Choroid plexus epithelial cell (primary cell): ENCODE results near the gene MLXIP.
"Not testable (repeated sequence)": the region's sequence is repeated elsewhere in the genome, so short reads cannot be mapped to it uniquely, and the experiment has no call there.

Experiments
- DNase-seq: peaks from one replicate; pipeline ENCODE4 v3.0.0-alpha.2; 2010; ENCODE audit warnings: low read depth
- H3K4me3 ChIP-seq: 2 replicates; pipeline ENCODE4 v1.5.1; 2011; ENCODE audit warnings: low read depth, mild to moderate bottlenecking, control low read depth, low read length, moderate library complexity
- CTCF ChIP-seq: conservative IDR thresholded peaks from 2 replicates; pipeline ENCODE4 v1.5.1; 2011; ENCODE audit warnings: low read depth, mild to moderate bottlenecking, control low read depth, inconsistent platforms, low read length, moderate library complexity

MLXIP gene

GRCh38 chr12:122106843-122107242, 28.3 kb downstream of the MLXIP start:
- no peak for DNase-seq
- no peak overlapping the region for H3K4me3 ChIP-seq
- no peak for TF ChIP-seq CTCF

- DNase-seq: peak; percentile 69
- H3K4me3 ChIP-seq: no peak overlapping the region
- TF ChIP-seq CTCF: no peak
These were observed 28.7 kb downstream of the MLXIP start for GRCh38 chr12:122107261-122107660.

- no peak for TF ChIP-seq CTCF
- DNase-seq: no peak
- no peak overlapping the region for H3K4me3 ChIP-seq
These were observed 32.6 kb downstream of the MLXIP start for GRCh38 chr12:122111089-122111641.

- H3K4me3 ChIP-seq: no peak overlapping the region
- peak; percentile 16 for TF ChIP-seq CTCF
- DNase-seq: no peak
These were observed 38.4 kb downstream of the MLXIP start for GRCh38 chr12:122116707-122117535.

GRCh38 chr12:122117979-122118378, 39.4 kb downstream of the MLXIP start:
- TF ChIP-seq CTCF: no peak
- no peak overlapping the region for H3K4me3 ChIP-seq
- DNase-seq: no peak

- not testable (repeated sequence) for DNase-seq, H3K4me3 ChIP-seq
These were observed 42.8 kb downstream of the MLXIP start for GRCh38 chr12:122121341-122121740.

- no peak for TF ChIP-seq CTCF
- no peak overlapping the region for H3K4me3 ChIP-seq
- no peak for DNase-seq
These were observed 43.2 kb downstream of the MLXIP start for GRCh38 chr12:122121745-122122144.
